ENCODE data around the gene EPAS1. TPM values are rescaled to one million over a fixed set of nuclear protein-coding genes. Genes with fewer than 3 reads are reported as not detected.

The EPAS1 gene
- total RNA-seq, 2 donors from 2014 or later: 517 to 667 TPM

DNA sequence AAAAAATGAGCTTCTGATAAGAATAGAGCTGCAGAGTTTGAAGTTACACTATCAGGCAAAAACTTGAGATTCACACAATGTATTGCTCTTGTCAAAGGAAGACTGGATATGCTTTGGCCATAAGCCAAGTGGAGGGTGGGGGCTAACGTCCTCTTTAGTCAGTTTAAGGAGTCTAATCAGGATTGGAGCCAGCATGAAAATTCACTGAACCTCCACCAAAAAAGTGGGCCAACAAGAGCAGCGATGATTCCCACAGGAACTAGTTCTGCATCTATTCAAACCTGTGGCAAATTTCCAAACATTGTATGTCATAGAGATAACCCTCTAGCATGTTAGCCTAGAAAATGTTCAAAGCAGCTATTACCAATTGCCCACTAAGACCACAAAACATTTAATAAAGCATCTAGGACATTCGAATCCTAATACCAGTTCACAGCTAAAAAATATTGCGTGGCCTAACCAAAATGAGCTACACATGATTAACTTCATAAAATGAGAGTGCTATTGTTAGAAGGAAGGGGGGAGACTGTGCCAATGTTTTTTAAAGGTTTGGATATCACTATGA, 138.7 kb downstream of the EPAS1 start:
- Histone ChIP-seq H3K9me3 (no peaks in the 10 kb centered on the region), H3K36me3 (no peaks in the 10 kb centered on the region), H3K27ac (no peak overlapping the region), H3K4me3 (no peak overlapping the region), H3K4me1 (ENCODE audit: control insufficient read depth in 1 of 2, low read depth in 2 of 2) (no peaks in the 10 kb centered on the region), H3K27me3 (replicated peaks; ENCODE audit: insufficient read depth) (no peaks in the 10 kb centered on the region)
- ATAC-seq (ENCODE audit: insufficient number of reproducible peaks, low FRiP score, low read depth) (no peak), DNase-seq (ENCODE audit: low spot score) (no peak)
- TF ChIP-seq, protein P1, sequence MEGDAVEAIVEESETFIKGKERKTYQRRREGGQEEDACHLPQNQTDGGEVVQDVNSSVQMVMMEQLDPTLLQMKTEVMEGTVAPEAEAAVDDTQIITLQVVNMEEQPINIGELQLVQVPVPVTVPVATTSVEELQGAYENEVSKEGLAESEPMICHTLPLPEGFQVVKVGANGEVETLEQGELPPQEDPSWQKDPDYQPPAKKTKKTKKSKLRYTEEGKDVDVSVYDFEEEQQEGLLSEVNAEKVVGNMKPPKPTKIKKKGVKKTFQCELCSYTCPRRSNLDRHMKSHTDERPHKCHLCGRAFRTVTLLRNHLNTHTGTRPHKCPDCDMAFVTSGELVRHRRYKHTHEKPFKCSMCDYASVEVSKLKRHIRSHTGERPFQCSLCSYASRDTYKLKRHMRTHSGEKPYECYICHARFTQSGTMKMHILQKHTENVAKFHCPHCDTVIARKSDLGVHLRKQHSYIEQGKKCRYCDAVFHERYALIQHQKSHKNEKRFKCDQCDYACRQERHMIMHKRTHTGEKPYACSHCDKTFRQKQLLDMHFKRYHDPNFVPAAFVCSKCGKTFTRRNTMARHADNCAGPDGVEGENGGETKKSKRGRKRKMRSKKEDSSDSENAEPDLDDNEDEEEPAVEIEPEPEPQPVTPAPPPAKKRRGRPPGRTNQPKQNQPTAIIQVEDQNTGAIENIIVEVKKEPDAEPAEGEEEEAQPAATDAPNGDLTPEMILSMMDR (IDR thresholded peaks at IDR 0.05): no peak

Other genes starting within 250 kb of the EPAS1 start
- gene TMEM247, start 182.2 kb downstream of the EPAS1 start, total RNA-seq: not detected
- 100 to 1,000 TPM; 116 to 134 TPM for gene RHOQ, start 245.1 kb downstream of the EPAS1 start, total RNA-seq
- 1 to 10 TPM; 1.9 to 7.4 TPM for gene ATP6V1E2, start 245.2 kb downstream of the EPAS1 start, total RNA-seq

Data from thoracic aorta (tissue), 2 donors.